ENCODE measurements around the gene GNL3L.
"Not testable (repeated sequence)": the region's sequence is repeated elsewhere in the genome, so short reads cannot be mapped to it uniquely, and the experiment has no call there.

Gene GNL3L

GRCh38 chrX:54529552-54530356 lies at the start of gene GNL3L:
TSS of gene GNL3L (plus strand) at chrX:54530219. CDS start at chrX:54532567, 2,348 bp downstream.
- peak; percentile 86 for DNase-seq (ENCODE audit: low spot score)

- DNase-seq (ENCODE audit: low spot score), result no peak
These were observed 47.0 kb upstream of the GNL3L start for GRCh38 chrX:54482839-54483593.

- no peak for DNase-seq (ENCODE audit: low spot score)
These were observed 46.1 kb upstream of the GNL3L start for GRCh38 chrX:54483946-54484345.

GRCh38 chrX:54484666-54485065 lies 45.4 kb upstream of the GNL3L start:
- no peak for DNase-seq (ENCODE audit: low spot score)

- not testable (repeated sequence) for DNase-seq (ENCODE audit: low spot score)
These were observed 40.2 kb upstream of the GNL3L start for GRCh38 chrX:54489819-54490218.

GRCh38 chrX:54492340-54492739 lies 37.7 kb upstream of the GNL3L start:
- peak; percentile 65 for DNase-seq (ENCODE audit: low spot score)

- no peak for DNase-seq (ENCODE audit: low spot score)
These were observed 35.6 kb upstream of the GNL3L start for GRCh38 chrX:54494166-54494988.

GRCh38 chrX:54494989-54495813 lies 34.8 kb upstream of the GNL3L start:
- peak; percentile 24 for DNase-seq (ENCODE audit: low spot score)

GRCh38 chrX:54495814-54496516 lies 34.1 kb upstream of the GNL3L start, which contains the start of gene FGD1:
TSS of gene FGD1 (minus strand) at chrX:54496234. CDS start at chrX:54495432, 802 bp downstream.
- DNase-seq (ENCODE audit: low spot score), result peak; percentile 50

- DNase-seq (ENCODE audit: low spot score), result no peak
These were observed 33.5 kb upstream of the GNL3L start for GRCh38 chrX:54496517-54496852.

- DNase-seq (ENCODE audit: low spot score), result no peak
These were observed 33.1 kb upstream of the GNL3L start for GRCh38 chrX:54496936-54497335.

- no peak for DNase-seq (ENCODE audit: low spot score)
These were observed 20.6 kb upstream of the GNL3L start for GRCh38 chrX:54509400-54509799.

GRCh38 chrX:54529151-54529550 lies 868 bp upstream of the GNL3L start:
- no peak for DNase-seq (ENCODE audit: low spot score)

- DNase-seq (ENCODE audit: low spot score), result no peak
These were observed 410 bp downstream of the GNL3L start for GRCh38 chrX:54530357-54530900.

GRCh38 chrX:54534271-54534670 lies 4.3 kb downstream of the GNL3L start:
- DNase-seq (ENCODE audit: low spot score), result no peak

- peak; percentile 35 for DNase-seq (ENCODE audit: low spot score)
These were observed 10.3 kb downstream of the GNL3L start for GRCh38 chrX:54540289-54540688.

GRCh38 chrX:54542239-54542638 lies 12.2 kb downstream of the GNL3L start:
- DNase-seq (ENCODE audit: low spot score), result not testable (repeated sequence)

- no peak for DNase-seq (ENCODE audit: low spot score)
These were observed 20.8 kb downstream of the GNL3L start for GRCh38 chrX:54550821-54551220.

GRCh38 chrX:54551801-54552200 lies 21.8 kb downstream of the GNL3L start:
- DNase-seq (ENCODE audit: low spot score), result no peak

- DNase-seq (ENCODE audit: low spot score), result not testable (repeated sequence)
These were observed 25.0 kb downstream of the GNL3L start for GRCh38 chrX:54555006-54555405.

GRCh38 chrX:54560411-54560810 lies 30.4 kb downstream of the GNL3L start:
- no peak for DNase-seq (ENCODE audit: low spot score)

Data from kidney tubule cell (primary cell).